ENCODE measurements around the gene FHOD3. TPM values are rescaled to one million over a fixed set of nuclear protein-coding genes. Genes with fewer than 3 reads are reported as not detected.

FHOD3 gene
- total RNA-seq, 1 experiment from 2014 or later = 5.0 TPM

GRCh38 chr18:36518839-36519238 lies 221.3 kb downstream of the FHOD3 start:
- Mint-ChIP-seq H3K36me3 (ENCODE audit: insufficient read depth, unreplicated experiment) (no peaks in the 10 kb centered on the region), H3K27me3 (ENCODE audit: insufficient read depth, unreplicated experiment) (no peaks in the 10 kb centered on the region), H3K4me1 (ENCODE audit: insufficient read depth, unreplicated experiment) (no peaks in the 10 kb centered on the region), H3K27ac (ENCODE audit: low read depth, unreplicated experiment) (no peak overlapping the region), H3K9me3 (ENCODE audit: unreplicated experiment) (no peaks in the 10 kb centered on the region), H3K4me3 (ENCODE audit: unreplicated experiment) (no peak overlapping the region)
- no peak for TF ChIP-seq CTCF (IDR thresholded peaks at IDR 0.05; ENCODE audit: unreplicated experiment)
- no TSS peak for BruUV-seq (replicated peaks)
- ChIA-PET CTCF (interaction anchor here (0.7 to 1.1 kb wide), 3 partner anchors 24 to 191 kb away, joined by 3 read pairs; no protein-coding TSS in a partner anchor), POLR2A (interaction anchor here (1.1 kb wide), 1 partner anchor 11 kb away, joined by 6 read pairs; no protein-coding TSS in a partner anchor)
- no peak for DNase-seq (ENCODE audit: unreplicated experiment)
- intact Hi-C loops (cut with micrococcal nuclease) = no loop called here

GRCh38 chr18:36519358-36519757 lies 221.8 kb downstream of the FHOD3 start:
- Mint-ChIP-seq H3K36me3 (ENCODE audit: insufficient read depth, unreplicated experiment) (no peaks in the 10 kb centered on the region), H3K4me1 (ENCODE audit: insufficient read depth, unreplicated experiment) (no peaks in the 10 kb centered on the region), H3K4me3 (ENCODE audit: unreplicated experiment) (no peak overlapping the region), H3K27me3 (ENCODE audit: insufficient read depth, unreplicated experiment) (no peaks in the 10 kb centered on the region), H3K27ac (ENCODE audit: low read depth, unreplicated experiment) (no peak overlapping the region), H3K9me3 (ENCODE audit: unreplicated experiment) (no peaks in the 10 kb centered on the region)
- no TSS peak for BruUV-seq (replicated peaks)
- POLR2A ChIA-PET = interaction anchor here (1.1 kb wide), 1 partner anchor 11 kb away, joined by 6 read pairs; no protein-coding TSS in a partner anchor
- peak; percentile 15 for DNase-seq (ENCODE audit: unreplicated experiment)
- intact Hi-C loops (cut with micrococcal nuclease) = no loop called here
- no peak for TF ChIP-seq CTCF (IDR thresholded peaks at IDR 0.05; ENCODE audit: unreplicated experiment)
- CTCF ChIA-PET = interaction anchor here (0.7 to 1.1 kb wide), 3 partner anchors 23 to 191 kb away, joined by 3 read pairs; no protein-coding TSS in a partner anchor

- Mint-ChIP-seq H3K9me3 (ENCODE audit: unreplicated experiment) (no peaks in the 10 kb centered on the region), H3K36me3 (ENCODE audit: insufficient read depth, unreplicated experiment) (no peaks in the 10 kb centered on the region), H3K4me3 (ENCODE audit: unreplicated experiment) (no peak overlapping the region), H3K27ac (ENCODE audit: low read depth, unreplicated experiment) (no peak overlapping the region), H3K27me3 (ENCODE audit: insufficient read depth, unreplicated experiment) (no peaks in the 10 kb centered on the region), H3K4me1 (ENCODE audit: insufficient read depth, unreplicated experiment) (no peaks in the 10 kb centered on the region)
- ChIA-PET CTCF (interaction anchor here (1.1 kb wide), 1 partner anchor 12 kb away, joined by 3 read pairs; no protein-coding TSS in a partner anchor), POLR2A (interaction anchor here (1.2 kb wide), 1 partner anchor 39 kb away, joined by 4 read pairs; no protein-coding TSS in a partner anchor)
- intact Hi-C loops (cut with micrococcal nuclease) = no loop called here
- BruUV-seq (replicated peaks) = no TSS peak
- DNase-seq (ENCODE audit: unreplicated experiment) = no peak
- no peak for TF ChIP-seq CTCF (IDR thresholded peaks at IDR 0.05; ENCODE audit: unreplicated experiment)
These were observed 225.0 kb downstream of the FHOD3 start for GRCh38 chr18:36522509-36522908.

- no peaks in the 10 kb centered on the region for H3K4me1 Mint-ChIP-seq (ENCODE audit: insufficient read depth, unreplicated experiment)
- no TSS peak for BruUV-seq (replicated peaks)
- intact Hi-C loops (cut with micrococcal nuclease) = no loop called here
- no peak for DNase-seq (ENCODE audit: unreplicated experiment)
- H3K36me3 Mint-ChIP-seq (ENCODE audit: insufficient read depth, unreplicated experiment) = no peaks in the 10 kb centered on the region
- POLR2A ChIA-PET = no interaction called here
- no peak overlapping the region for H3K27ac Mint-ChIP-seq (ENCODE audit: low read depth, unreplicated experiment)
- no peak for TF ChIP-seq CTCF (IDR thresholded peaks at IDR 0.05; ENCODE audit: unreplicated experiment)
- H3K4me3 Mint-ChIP-seq (ENCODE audit: unreplicated experiment) = no peak overlapping the region
- no peaks in the 10 kb centered on the region for H3K9me3 Mint-ChIP-seq (ENCODE audit: unreplicated experiment)
- CTCF ChIA-PET = interaction anchor here (0.6 kb wide), 1 partner anchor 381 kb away, joined by 3 read pairs; no protein-coding TSS in a partner anchor
- no peaks in the 10 kb centered on the region for H3K27me3 Mint-ChIP-seq (ENCODE audit: insufficient read depth, unreplicated experiment)
These were observed 228.4 kb downstream of the FHOD3 start for GRCh38 chr18:36525913-36526312.
